Keratinocyte (primary cell): ENCODE data around the gene CD300LD.
"Not testable (repeated sequence)": the region's sequence is repeated elsewhere in the genome, so short reads cannot be mapped to it uniquely, and the experiment has no call there.

Experiments
- EZH2 ChIP-seq: IDR thresholded peaks from one replicate; pipeline ENCODE4 v1.6.1; 2012; ENCODE audit warnings: inconsistent platforms, mild to moderate bottlenecking, low read length, moderate library complexity
- TF ChIP-seq, protein P1 (sequence below), 3 experiments: IDR thresholded peaks in 1 of 3; conservative IDR thresholded peaks in 1 of 3; optimal IDR thresholded peaks in 1 of 3; 2 replicates in 2 of 3; 3 replicates in 1 of 3; pipeline versions ENCODE3 to v1.5.1; 2011; ENCODE audit warnings: low read length in 3 of 3, mild to moderate bottlenecking in 3 of 3, moderate library complexity in 2 of 3, control low read depth in 1 of 3, inconsistent platforms in 1 of 3; ENCODE audit not compliant: insufficient read depth in 2 of 3; ENCODE audit errors: extremely low read depth in 1 of 3

GRCh38 chr17:74573635-74574034, 18.4 kb downstream of the CD300LD start:
- TF ChIP-seq, protein P1, sequence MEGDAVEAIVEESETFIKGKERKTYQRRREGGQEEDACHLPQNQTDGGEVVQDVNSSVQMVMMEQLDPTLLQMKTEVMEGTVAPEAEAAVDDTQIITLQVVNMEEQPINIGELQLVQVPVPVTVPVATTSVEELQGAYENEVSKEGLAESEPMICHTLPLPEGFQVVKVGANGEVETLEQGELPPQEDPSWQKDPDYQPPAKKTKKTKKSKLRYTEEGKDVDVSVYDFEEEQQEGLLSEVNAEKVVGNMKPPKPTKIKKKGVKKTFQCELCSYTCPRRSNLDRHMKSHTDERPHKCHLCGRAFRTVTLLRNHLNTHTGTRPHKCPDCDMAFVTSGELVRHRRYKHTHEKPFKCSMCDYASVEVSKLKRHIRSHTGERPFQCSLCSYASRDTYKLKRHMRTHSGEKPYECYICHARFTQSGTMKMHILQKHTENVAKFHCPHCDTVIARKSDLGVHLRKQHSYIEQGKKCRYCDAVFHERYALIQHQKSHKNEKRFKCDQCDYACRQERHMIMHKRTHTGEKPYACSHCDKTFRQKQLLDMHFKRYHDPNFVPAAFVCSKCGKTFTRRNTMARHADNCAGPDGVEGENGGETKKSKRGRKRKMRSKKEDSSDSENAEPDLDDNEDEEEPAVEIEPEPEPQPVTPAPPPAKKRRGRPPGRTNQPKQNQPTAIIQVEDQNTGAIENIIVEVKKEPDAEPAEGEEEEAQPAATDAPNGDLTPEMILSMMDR (optimal IDR thresholded peaks at IDR 0.05 in 1 of 3, IDR thresholded peaks at IDR 0.05 in 1 of 3, conservative IDR thresholded peaks at IDR 0.05 in 1 of 3; ENCODE audit: extremely low read depth in 1 of 3, insufficient read depth in 2 of 3, low read length in 3 of 3), result not testable (repeated sequence)
- TF ChIP-seq EZH2, result not testable (repeated sequence)
